8988T (cell line): Measurements from ENCODE around the gene TRUB2.
"Not testable (repeated sequence)": the region's sequence is repeated elsewhere in the genome, so short reads cannot be mapped to it uniquely, and the experiment has no call there.

ENCODE experiments used
- DNase-seq: peaks from one replicate; pipeline ENCODE4 v3.0.0; 2011

Gene TRUB2

GRCh38 chr9:128340691-128341434 is 18.6 kb upstream of the TRUB2 start:
- DNase-seq: no peak

- peak; percentile 80 for DNase-seq
These were observed 17.8 kb upstream of the TRUB2 start, which contains the start of gene SLC27A4 for GRCh38 chr9:128339761-128340690. SLC27A4 (plus strand) TSS chr9:128340527; CDS start chr9:128343133, 2,606 bp downstream.

GRCh38 chr9:128338852-128339614 is 16.8 kb upstream of the TRUB2 start:
- not testable (repeated sequence) for DNase-seq

GRCh38 chr9:128337936-128338335 is 15.7 kb upstream of the TRUB2 start:
- DNase-seq: no peak

GRCh38 chr9:128335914-128336313 is 13.7 kb upstream of the TRUB2 start:
- DNase-seq: no peak

GRCh38 chr9:128335161-128335560 is 12.9 kb upstream of the TRUB2 start:
- DNase-seq: no peak

- no peak for DNase-seq
These were observed 11.2 kb upstream of the TRUB2 start for GRCh38 chr9:128333451-128333869.

GRCh38 chr9:128325629-128326028 is 3.4 kb upstream of the TRUB2 start:
- no peak for DNase-seq

- no peak for DNase-seq
These were observed 2.2 kb upstream of the TRUB2 start for GRCh38 chr9:128324401-128324800.

- no peak for DNase-seq
These were observed 1.5 kb upstream of the TRUB2 start for GRCh38 chr9:128323791-128324190.

- no peak for DNase-seq
These were observed 1.0 kb upstream of the TRUB2 start for GRCh38 chr9:128323212-128323730.

- peak; percentile 53 for DNase-seq
These were observed 306 bp downstream of the TRUB2 start for GRCh38 chr9:128321879-128322403.

GRCh38 chr9:128321343-128321742 is 904 bp downstream of the TRUB2 start:
- no peak for DNase-seq

- DNase-seq: no peak
These were observed 4.6 kb downstream of the TRUB2 start for GRCh38 chr9:128317629-128318028.

- DNase-seq: no peak
These were observed 5.8 kb downstream of the TRUB2 start for GRCh38 chr9:128316421-128316820.

- DNase-seq: no peak
These were observed 7.5 kb downstream of the TRUB2 start for GRCh38 chr9:128314697-128315096.

- no peak for DNase-seq
These were observed 11.8 kb downstream of the TRUB2 start for GRCh38 chr9:128310461-128310860.

GRCh38 chr9:128309551-128309950 is 12.7 kb downstream of the TRUB2 start:
- no peak for DNase-seq

- DNase-seq: no peak
These were observed 17.3 kb downstream of the TRUB2 start for GRCh38 chr9:128304971-128305288.

- DNase-seq: no peak
These were observed 17.9 kb downstream of the TRUB2 start for GRCh38 chr9:128304136-128304970.
